HG03108 (cell line): ENCODE results near the gene COL8A2.

ENCODE experiments used
- ATAC-seq: cut with Tn5 transposase; IDR thresholded peaks from one replicate; pipeline ENCODE4 v1.9.1; 2021; ENCODE audit warnings: moderate library complexity; ENCODE audit not compliant: unreplicated experiment

Gene COL8A2

DNA sequence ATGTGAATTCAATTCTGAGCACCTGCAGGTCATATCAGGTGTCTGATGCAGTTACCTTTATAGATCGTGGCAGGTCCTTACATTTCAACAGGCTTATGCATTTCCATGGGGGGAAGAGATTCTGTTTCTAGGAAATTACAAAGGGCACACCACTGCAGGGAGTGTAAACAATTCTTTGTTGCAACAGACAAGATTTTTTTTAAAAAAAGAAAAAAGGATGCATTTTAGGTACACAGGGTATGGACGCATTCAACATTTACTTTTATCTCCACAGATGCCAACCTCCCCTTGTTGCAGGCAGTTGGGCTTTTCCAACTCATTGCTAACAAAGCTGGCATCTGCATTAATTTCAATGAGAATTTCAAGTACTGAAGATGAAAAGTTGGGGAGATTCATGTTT lies 54.7 kb downstream of the COL8A2 start:
- no peak for ATAC-seq

DNA sequence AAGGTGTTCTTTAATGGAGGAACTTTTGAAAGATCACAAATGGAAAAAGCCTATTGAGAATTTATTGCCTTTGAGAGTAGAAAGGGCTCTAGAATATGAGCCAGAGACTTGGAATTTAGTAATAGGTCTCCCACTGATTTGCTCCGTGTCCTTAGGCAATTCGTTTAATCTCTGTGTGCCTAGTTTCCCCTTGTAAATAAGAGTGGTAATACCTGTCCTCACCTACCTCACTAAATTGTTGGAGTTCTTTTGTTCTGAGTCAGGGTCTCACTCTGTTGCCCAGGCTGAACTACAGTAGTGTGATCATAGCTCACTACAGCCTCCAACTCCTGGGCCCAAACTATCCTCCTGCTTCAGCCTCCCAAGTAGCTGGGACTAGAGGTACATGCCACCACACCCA lies 56.2 kb downstream of the COL8A2 start:
- no peak for ATAC-seq

DNA sequence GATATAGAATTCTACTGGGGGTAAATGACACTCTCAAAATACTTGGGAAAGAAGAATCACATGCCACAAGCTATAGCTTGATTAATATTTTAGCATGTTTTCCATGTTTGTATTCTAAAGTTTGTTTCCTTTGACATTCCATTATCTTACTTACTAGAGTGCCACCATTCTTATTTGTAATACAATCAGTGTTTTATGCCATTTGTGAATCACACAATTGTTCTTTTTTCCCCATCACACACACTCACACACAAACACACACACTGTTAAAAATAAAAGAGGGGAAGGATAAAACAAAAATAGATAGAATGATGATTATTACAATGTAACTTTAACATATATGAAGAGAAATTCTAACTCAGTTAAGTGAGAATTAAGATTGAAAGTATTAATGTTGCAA lies 57.2 kb downstream of the COL8A2 start:
- ATAC-seq, result no peak

DNA sequence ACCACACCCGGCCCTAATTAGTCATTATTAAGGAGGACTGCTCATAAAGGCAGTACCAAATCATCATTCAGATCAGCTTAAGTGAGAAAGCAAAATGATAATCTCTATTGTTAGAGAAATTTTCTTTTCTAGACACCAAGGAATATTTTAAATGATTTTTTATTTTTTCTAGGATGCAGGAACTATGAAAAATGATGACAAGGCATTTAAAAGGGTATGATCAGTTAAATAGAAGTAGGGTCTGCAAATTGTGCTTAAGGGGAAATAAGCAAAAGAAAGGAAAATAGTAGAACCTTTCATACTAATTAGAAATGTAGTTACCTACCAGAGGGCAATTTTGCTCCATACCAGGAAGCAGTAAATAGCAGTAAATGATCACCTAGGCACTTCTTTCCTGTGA lies 62.7 kb downstream of the COL8A2 start:
- no peak for ATAC-seq

DNA sequence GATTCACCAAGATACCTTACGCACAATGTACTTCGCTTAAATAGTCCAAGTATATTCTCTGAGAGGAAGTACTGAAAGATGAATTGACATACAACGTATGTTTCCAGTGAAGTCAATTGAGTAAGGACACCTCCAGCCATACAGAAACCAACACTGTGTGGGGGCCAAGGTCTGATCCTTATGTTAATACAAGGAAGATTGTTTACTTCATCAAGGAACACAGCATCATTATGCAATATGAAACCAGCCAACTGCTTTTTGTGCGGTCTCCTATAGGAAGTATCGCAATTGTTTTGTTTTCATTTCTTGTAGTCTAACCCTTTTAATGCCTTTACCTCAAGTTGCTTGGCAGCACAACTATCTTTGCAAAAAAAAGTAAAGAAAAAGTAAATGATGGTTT lies 69.3 kb downstream of the COL8A2 start:
- no peak for ATAC-seq

DNA sequence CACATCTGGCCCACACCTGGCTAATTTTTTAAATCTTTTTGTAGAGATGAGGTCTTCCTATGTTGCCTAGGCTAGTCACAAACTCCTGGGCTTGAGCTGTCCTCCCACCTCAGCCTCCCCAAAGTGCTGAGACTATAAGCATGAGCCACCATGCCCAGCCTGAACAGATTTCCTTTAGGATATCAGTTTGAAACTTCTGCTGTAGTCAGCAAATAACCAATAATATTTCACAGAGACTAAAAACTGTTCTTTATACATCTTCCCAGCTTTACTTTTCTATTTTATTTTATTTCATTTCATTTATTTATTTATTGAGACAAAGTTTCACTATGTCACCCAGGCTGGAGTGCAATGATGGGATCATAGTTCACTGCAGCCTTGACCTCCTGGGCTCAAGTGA lies 71.0 kb downstream of the COL8A2 start:
- ATAC-seq, result no peak

DNA sequence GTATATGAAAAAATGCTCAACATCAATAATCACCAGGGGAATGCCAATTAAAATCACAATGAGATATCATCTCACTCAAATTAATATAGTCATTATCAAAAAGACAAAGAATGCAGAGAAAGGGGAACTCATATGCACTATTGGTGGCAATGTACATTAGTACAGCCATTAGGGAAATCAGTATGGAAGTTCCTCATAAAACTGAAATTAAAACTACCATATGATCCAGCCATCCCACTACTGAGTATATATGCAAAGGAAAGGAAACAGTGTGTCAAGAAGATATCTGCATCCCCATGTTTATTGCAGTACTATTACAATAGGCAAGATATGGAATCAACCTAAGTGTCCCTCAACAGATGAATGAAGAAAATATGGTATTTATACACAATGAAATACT lies 73.2 kb downstream of the COL8A2 start:
- ATAC-seq, result no peak
